K562 (cell line): ENCODE measurements around the gene MAN2B1. TPM values are rescaled to one million over a fixed set of nuclear protein-coding genes. Genes with fewer than 3 reads are reported as not detected.
A peak's percentile ranks its signal among the peaks of the same experiment; 100 is the strongest.
"Not testable (repeated sequence)": the region's sequence is repeated elsewhere in the genome, so short reads cannot be mapped to it uniquely, and the experiment has no call there.

ENCODE experiments used
- ATAC-seq: fragments of 200-7000 bp; cut with Tn5 transposase; 3 replicates; pipeline ENCODE4 v1.9.1; 2020; ENCODE audit warnings: moderate library complexity
- BruUV-seq: library from RNA; stranded (reverse); fragments of 400-500 nt; replicated peaks from 2 replicates; lab custom pipeline; 2021; lab: Mats Ljungman, UMichigan
- CTCF ChIA-PET: fragments of 300-600 bp; formaldehyde crosslinking; extraction: SDS; loops from one replicate; lab custom pipeline; 2021; ENCODE audit warnings: low intra/inter-chr PET ratio; lab: Yijun Ruan, JAX
- POLR2A ChIA-PET: fragments of 300-600, 350-650 bp; sonication (Branson Sonifier 250); formaldehyde crosslinking; extraction: SDS; loops from one replicate; lab custom pipeline; 2021; ENCODE audit warnings: antibody characterized with exemption, inconsistent platforms; lab: Yijun Ruan, JAX
- DNase-seq, 4 experiments: peaks; one replicate each; pipeline versions ENCODE4 v3.0.0 to v3.0.0-alpha.2; 2011 to 2018; ENCODE audit warnings: low spot score in 3 of 4, mixed read lengths in 3 of 4; ENCODE audit errors: extremely low read depth in 1 of 4
- FAIRE-seq: peaks from 2 replicates; lab custom pipeline; 2011; peaks lifted over from hg19 to GRCh38; lab: Jason Lieb, UNC
- H2AFZ ChIP-seq: 2 replicates; pipeline ENCODE4 v1.6.0; 2011; ENCODE audit warnings: low read depth, low read length, control low read depth, inconsistent platforms
- H3K27ac ChIP-seq: fragments of 200-600 bp; 3 replicates; pipeline ENCODE4 v1.8.0; 2011; ENCODE audit warnings: low read depth, mild to moderate bottlenecking, control low read depth, inconsistent platforms, low read length, moderate library complexity, mixed read lengths; ENCODE audit errors: extremely low read depth
- H3K27me3 ChIP-seq, 2 experiments: fragments of 300-600 bp in 1 of 2; 2 replicates in 1 of 2; 3 replicates in 1 of 2; pipeline versions ENCODE4 v1.6.0 to v1.8.0; 2011; ENCODE audit warnings: inconsistent platforms in 2 of 2, low read length in 2 of 2, mild to moderate bottlenecking in 1 of 2, mixed read lengths in 1 of 2, moderate library complexity in 1 of 2; ENCODE audit not compliant: control insufficient read depth in 2 of 2, insufficient read depth in 2 of 2
- H3K36me3 ChIP-seq: fragments of 300-600 bp; 3 replicates; pipeline ENCODE4 v1.8.0; 2011; ENCODE audit warnings: mild to moderate bottlenecking, low read length, inconsistent platforms; ENCODE audit not compliant: control insufficient read depth, insufficient read depth
- H3K4me1 ChIP-seq, 2 experiments: fragments of 200-600 bp in 1 of 2; replicated peaks in 1 of 2; 2 replicates in 1 of 2; 3 replicates in 1 of 2; pipeline versions ENCODE4 v1.5.1 to v1.8.0; 2011; ENCODE audit warnings: inconsistent platforms in 2 of 2, low read length in 2 of 2, mild to moderate bottlenecking in 1 of 2, mixed read lengths in 1 of 2, moderate library complexity in 1 of 2; ENCODE audit not compliant: control insufficient read depth in 2 of 2, insufficient read depth in 2 of 2
- H3K4me2 ChIP-seq: 2 replicates; pipeline ENCODE4 v1.6.1; 2011; ENCODE audit warnings: low read length, control low read depth, inconsistent platforms, mixed read lengths; ENCODE audit not compliant: insufficient read depth
- H3K4me3 ChIP-seq: fragments of 200-600 bp; sonication (generic), shearing (Covaris generic); 2 replicates; pipeline ENCODE4 v1.5.1; 2016; ENCODE audit warnings: control low read depth, inconsistent platforms
- H3K79me2 ChIP-seq: fragments of 200-600 bp; 3 replicates; pipeline ENCODE4 v1.8.0; 2011; ENCODE audit warnings: low read length, inconsistent platforms; ENCODE audit not compliant: control insufficient read depth, insufficient read depth
- H3K9ac ChIP-seq, 2 experiments: 2 replicates each; pipeline versions ENCODE4 v1.6.0 to v1.6.1; 2011; ENCODE audit warnings: low read depth in 2 of 2, low read length in 2 of 2, control low read depth in 1 of 2, inconsistent platforms in 1 of 2, mild to moderate bottlenecking in 1 of 2, mixed read lengths in 1 of 2; ENCODE audit not compliant: insufficient read depth in 1 of 2
- H3K9me1 ChIP-seq: one replicate; pipeline ENCODE4 v1.6.0; 2011; ENCODE audit warnings: inconsistent platforms, mild to moderate bottlenecking, low read length, moderate library complexity; ENCODE audit not compliant: control insufficient read depth, insufficient read depth
- H3K9me3 ChIP-seq: replicated peaks from 2 replicates; pipeline ENCODE4 v1.5.1; 2011; ENCODE audit warnings: low read depth, low read length, inconsistent platforms; ENCODE audit not compliant: control insufficient read depth, insufficient read depth
- H4K20me1 ChIP-seq: replicated peaks from 2 replicates; pipeline ENCODE4 v1.6.1; 2011; ENCODE audit warnings: low read length, inconsistent platforms, mixed read lengths; ENCODE audit not compliant: control insufficient read depth, insufficient read depth
- ATF1 ChIP-seq, 2 experiments: fragments of 450-650 bp in 1 of 2; IDR thresholded peaks; 2 replicates each; pipeline ENCODE4 v1.6.1; 2016; ENCODE audit warnings: missing compliant biosample characterization in 1 of 2, missing genetic modification characterization in 1 of 2
- RAD21 ChIP-seq, 2 experiments: fragments of 250-450 bp in 1 of 2; fragments of 450-650 bp in 1 of 2; sonication (Bioruptor Pico) in 1 of 2; formaldehyde crosslinking in 1 of 2; IDR thresholded peaks in 1 of 2; conservative IDR thresholded peaks in 1 of 2; 2 replicates each; pipeline versions ENCODE4 v1.4.0 to v1.8.0; 2020 to 2022; ENCODE audit warnings: mild to moderate bottlenecking in 2 of 2, moderate library complexity in 1 of 2
- WGBS: fragments of 100-300 bp; shearing (Covaris generic); methylation state at CpG from one replicate; pipeline ENCODE4 v1.1.6; 2016; ENCODE audit warnings: low coverage, mixed read lengths; ENCODE audit not compliant: insufficient coverage; ENCODE audit errors: missing lambda C conversion rate; 5-methylcytosine and 5-hydroxymethylcytosine counted together
- in situ Hi-C: fragments of 300-500 bp; cut with MboI; formaldehyde crosslinking; loops from 4 replicates; pipeline ENCODE4 v1.15.0; 2018; ENCODE audit warnings: inconsistent platforms, mixed read lengths
- intact Hi-C: fragments of 100-400 bp; cut with micrococcal nuclease; formaldehyde crosslinking; loops from 2 replicates; pipeline ENCODE4 v1.14.2; 2022
- polyA plus RNA-seq, 8 experiments: library from polyadenylated mRNA; depleted of rRNA in 4 of 8; stranded (reverse) in 5 of 8; unstranded in 3 of 8; fragments of >200 nt; fragmentation: Nextera tagmentation in 2 of 8; fragmentation: Illumina TruSeq in 1 of 8; extraction: Ambion mirVana in 2 of 8; extraction: Trizol in 1 of 8; gene quantifications; 2 replicates each; pipeline versions ENCODE4 v1.2.1 to v1.2.3, GENCODE V29; 2011 to 2014; ENCODE audit warnings: inconsistent platforms in 1 of 8, missing spikeins in 1 of 8
- total RNA-seq, 7 experiments: library from RNA; depleted of rRNA in 6 of 7; stranded (reverse); fragments of >200 nt in 6 of 7; fragmentation: Illumina TruSeq in 2 of 7; extraction: Trizol in 2 of 7; gene quantifications; 2 replicates each; pipeline versions ENCODE4 v1.2.1 to v1.2.3, GENCODE V29; 2011 to 2021; ENCODE audit warnings: low replicate concordance in 1 of 7
- TF ChIP-seq, protein P1 (sequence below), 2 experiments: fragments of 450-650 bp; formaldehyde crosslinking in 1 of 2; IDR thresholded peaks; 2 replicates each; pipeline versions ENCODE4 v1.4.0 to v1.6.1; 2014 to 2020; ENCODE audit warnings: mild to moderate bottlenecking in 2 of 2, borderline replicate concordance in 1 of 2, low read depth in 1 of 2
- TF ChIP-seq, protein P2 (sequence below): sonication (generic); formaldehyde crosslinking; IDR thresholded peaks from 2 replicates; pipeline ENCODE4 v1.8.1; 2023; ENCODE audit warnings: mild to moderate bottlenecking, missing genetic modification reagents
- TF ChIP-seq, protein P3 (sequence below), 2 experiments: fragments of 450-650 bp in 1 of 2; sonication (generic) in 1 of 2; formaldehyde crosslinking in 1 of 2; IDR thresholded peaks in 1 of 2; conservative IDR thresholded peaks in 1 of 2; 2 replicates each; pipeline versions ENCODE4 v1.6.1 to v1.8.1; 2016 to 2023; ENCODE audit warnings: mild to moderate bottlenecking in 2 of 2, moderate library complexity in 2 of 2, inconsistent platforms in 1 of 2, missing genetic modification reagents in 1 of 2

Gene MAN2B1
- total and polyA plus RNA-seq, 9 of the 15 experiments (the other 6 are each of a cell fraction or from before 2014, with no cell fraction given): 0.59 to 33.8 (median 11.4) TPM

DNA sequence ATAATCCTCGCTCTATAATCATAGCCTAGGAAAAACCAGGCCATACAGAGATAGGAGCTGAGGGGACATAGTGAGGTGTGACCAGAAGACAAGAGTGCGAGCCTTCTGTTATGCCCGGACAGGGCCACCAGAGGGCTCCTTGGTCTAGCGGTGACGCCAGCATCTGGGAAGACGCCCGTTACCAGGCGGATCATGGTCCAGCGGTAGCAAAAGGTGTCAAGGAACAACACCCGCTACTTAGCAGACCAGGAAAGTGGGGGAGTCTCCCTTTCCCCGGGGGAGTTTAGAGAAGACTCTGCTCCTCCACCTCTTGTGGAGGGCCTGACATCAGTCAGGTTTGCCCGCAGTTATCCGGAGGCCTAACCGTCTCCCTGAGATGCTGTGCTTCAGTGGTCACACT is 45.5 kb upstream of the MAN2B1 start:
- intact Hi-C loops, H3K4me2 ChIP-seq: not testable (repeated sequence)
- H3K36me3 ChIP-seq: peaks cover 88% of the 10 kb centered on the region

More for the DNA sequence above, 45.5 kb upstream of the MAN2B1 start:
- not testable (repeated sequence) for H3K9ac ChIP-seq; TF ChIP-seq ATF1 (CRISPR knock-in tag; IDR thresholded peaks at IDR 0.05)
- WGBS: 50% methylated on average over 11 of the region's 14 CpGs
- TF ChIP-seq, protein P1, sequence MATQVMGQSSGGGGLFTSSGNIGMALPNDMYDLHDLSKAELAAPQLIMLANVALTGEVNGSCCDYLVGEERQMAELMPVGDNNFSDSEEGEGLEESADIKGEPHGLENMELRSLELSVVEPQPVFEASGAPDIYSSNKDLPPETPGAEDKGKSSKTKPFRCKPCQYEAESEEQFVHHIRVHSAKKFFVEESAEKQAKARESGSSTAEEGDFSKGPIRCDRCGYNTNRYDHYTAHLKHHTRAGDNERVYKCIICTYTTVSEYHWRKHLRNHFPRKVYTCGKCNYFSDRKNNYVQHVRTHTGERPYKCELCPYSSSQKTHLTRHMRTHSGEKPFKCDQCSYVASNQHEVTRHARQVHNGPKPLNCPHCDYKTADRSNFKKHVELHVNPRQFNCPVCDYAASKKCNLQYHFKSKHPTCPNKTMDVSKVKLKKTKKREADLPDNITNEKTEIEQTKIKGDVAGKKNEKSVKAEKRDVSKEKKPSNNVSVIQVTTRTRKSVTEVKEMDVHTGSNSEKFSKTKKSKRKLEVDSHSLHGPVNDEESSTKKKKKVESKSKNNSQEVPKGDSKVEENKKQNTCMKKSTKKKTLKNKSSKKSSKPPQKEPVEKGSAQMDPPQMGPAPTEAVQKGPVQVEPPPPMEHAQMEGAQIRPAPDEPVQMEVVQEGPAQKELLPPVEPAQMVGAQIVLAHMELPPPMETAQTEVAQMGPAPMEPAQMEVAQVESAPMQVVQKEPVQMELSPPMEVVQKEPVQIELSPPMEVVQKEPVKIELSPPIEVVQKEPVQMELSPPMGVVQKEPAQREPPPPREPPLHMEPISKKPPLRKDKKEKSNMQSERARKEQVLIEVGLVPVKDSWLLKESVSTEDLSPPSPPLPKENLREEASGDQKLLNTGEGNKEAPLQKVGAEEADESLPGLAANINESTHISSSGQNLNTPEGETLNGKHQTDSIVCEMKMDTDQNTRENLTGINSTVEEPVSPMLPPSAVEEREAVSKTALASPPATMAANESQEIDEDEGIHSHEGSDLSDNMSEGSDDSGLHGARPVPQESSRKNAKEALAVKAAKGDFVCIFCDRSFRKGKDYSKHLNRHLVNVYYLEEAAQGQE (IDR thresholded peaks at IDR 0.05; ENCODE audit: borderline replicate concordance): peak; percentile 26; the same call in 1 of the 2 replicates
- TF ChIP-seq, protein P1 (CRISPR knock-in tag; IDR thresholded peaks at IDR 0.05; ENCODE audit: low read depth): not testable (repeated sequence)
- TF ChIP-seq, protein P2, sequence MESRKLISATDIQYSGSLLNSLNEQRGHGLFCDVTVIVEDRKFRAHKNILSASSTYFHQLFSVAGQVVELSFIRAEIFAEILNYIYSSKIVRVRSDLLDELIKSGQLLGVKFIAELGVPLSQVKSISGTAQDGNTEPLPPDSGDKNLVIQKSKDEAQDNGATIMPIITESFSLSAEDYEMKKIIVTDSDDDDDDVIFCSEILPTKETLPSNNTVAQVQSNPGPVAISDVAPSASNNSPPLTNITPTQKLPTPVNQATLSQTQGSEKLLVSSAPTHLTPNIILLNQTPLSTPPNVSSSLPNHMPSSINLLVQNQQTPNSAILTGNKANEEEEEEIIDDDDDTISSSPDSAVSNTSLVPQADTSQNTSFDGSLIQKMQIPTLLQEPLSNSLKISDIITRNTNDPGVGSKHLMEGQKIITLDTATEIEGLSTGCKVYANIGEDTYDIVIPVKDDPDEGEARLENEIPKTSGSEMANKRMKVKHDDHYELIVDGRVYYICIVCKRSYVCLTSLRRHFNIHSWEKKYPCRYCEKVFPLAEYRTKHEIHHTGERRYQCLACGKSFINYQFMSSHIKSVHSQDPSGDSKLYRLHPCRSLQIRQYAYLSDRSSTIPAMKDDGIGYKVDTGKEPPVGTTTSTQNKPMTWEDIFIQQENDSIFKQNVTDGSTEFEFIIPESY (CRISPR knock-in tag): peak; percentile 91
- TF ChIP-seq, protein P3, sequence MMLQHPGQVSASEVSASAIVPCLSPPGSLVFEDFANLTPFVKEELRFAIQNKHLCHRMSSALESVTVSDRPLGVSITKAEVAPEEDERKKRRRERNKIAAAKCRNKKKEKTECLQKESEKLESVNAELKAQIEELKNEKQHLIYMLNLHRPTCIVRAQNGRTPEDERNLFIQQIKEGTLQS (IDR thresholded peaks at IDR 0.05): peak; percentile 25; the same call in 1 of the 2 replicates
- TF ChIP-seq, protein P3 (CRISPR knock-in tag; conservative IDR thresholded peaks at IDR 0.05): not testable (repeated sequence)
- TF ChIP-seq RAD21 (CRISPR knock-in tag; conservative IDR thresholded peaks at IDR 0.05 in 1 of 2, IDR thresholded peaks at IDR 0.05 in 1 of 2): peak; percentile 16 to 64; a peak in 3 of 4 replicates
- peak; percentile 57 for TF ChIP-seq ATF1 (tag; IDR thresholded peaks at IDR 0.05)
- TF ChIP-seq, all 486 proteins: peak for 5; not testable (repeated sequence) for 481
- BruUV-seq, H3K27me3 ChIP-seq, CTCF ChIA-PET, H3K9me1 ChIP-seq, POLR2A ChIA-PET, DNase-seq, H2AFZ ChIP-seq, FAIRE-seq, H3K9me3 ChIP-seq, ATAC-seq, H3K4me3 ChIP-seq, H3K27ac ChIP-seq, H4K20me1 ChIP-seq: not testable (repeated sequence)
- Histone ChIP-seq H3K4me1 (peaks cover 0 to 13% of the 10 kb centered on the region in 2 experiments; a peak in 1 of 5 replicates), H3K79me2 (peaks cover 21% of the 10 kb centered on the region)
- in situ Hi-C loops: loop anchor here (5.0 kb wide), 1 partner anchor 85 kb away; no protein-coding TSS in a partner anchor
